NT2/D1 (cell line): Measurements from ENCODE around the gene ZBTB11.

ENCODE experiments used
- SUZ12 ChIP-seq: IDR thresholded peaks from 2 replicates; pipeline ENCODE4 v1.6.1; 2011; ENCODE audit not compliant: insufficient read length, insufficient read depth; ENCODE audit errors: extremely low read depth
- YY1 ChIP-seq: IDR thresholded peaks from 2 replicates; pipeline ENCODE4 v1.6.1; 2011; ENCODE audit not compliant: insufficient read length, insufficient read depth

GRCh38 chr3:101611023-101611422 is 65.9 kb downstream of the ZBTB11 start:
- TF ChIP-seq YY1 (no peak), SUZ12 (no peak)
